Karpas-422 (cell line): Measurements from ENCODE around the gene ATP6V1F. TPM values are rescaled to one million over a fixed set of nuclear protein-coding genes. Genes with fewer than 3 reads are reported as not detected.

ENCODE experiments used
- DNase-seq: peaks from one replicate; pipeline ENCODE4 v3.0.0-alpha.2; 2015
- H2AFZ ChIP-seq: fragments of 200-600 bp; sonication (generic); 2 replicates; pipeline ENCODE4 v1.6.1; 2014; ENCODE audit warnings: antibody characterized with exemption, low read length, mixed read lengths
- H3K27ac ChIP-seq: fragments of 200-600 bp; sonication (generic); 2 replicates; pipeline ENCODE4 v1.5.1; 2014; ENCODE audit warnings: mild to moderate bottlenecking, low read length, moderate library complexity
- H3K27me3 ChIP-seq: fragments of 200-600 bp; sonication (generic); 2 replicates; pipeline ENCODE4 v1.6.1; 2014; ENCODE audit warnings: low read length, mixed read lengths
- H3K36me3 ChIP-seq: fragments of 200-600 bp; sonication (generic); 2 replicates; pipeline ENCODE4 v1.6.1; 2014; ENCODE audit warnings: low read length, mixed read lengths; ENCODE audit not compliant: insufficient read depth
- H3K4me1 ChIP-seq: fragments of 200-600 bp; sonication (generic); 2 replicates; pipeline ENCODE4 v1.6.1; 2014; ENCODE audit warnings: mild to moderate bottlenecking, low read length, mixed read lengths
- H3K4me2 ChIP-seq: fragments of 200-600 bp; sonication (generic); 2 replicates; pipeline ENCODE4 v1.6.1; 2014; ENCODE audit warnings: low read length, low read depth, mild to moderate bottlenecking; ENCODE audit not compliant: poor library complexity, severe bottlenecking
- H3K4me3 ChIP-seq: fragments of 200-600 bp; sonication (generic); 2 replicates; pipeline ENCODE4 v1.5.1; 2014; ENCODE audit warnings: mild to moderate bottlenecking, antibody characterized with exemption, low read length, mixed read lengths
- H3K79me2 ChIP-seq: fragments of 200-600 bp; sonication (generic); 2 replicates; pipeline ENCODE4 v1.6.1; 2014; ENCODE audit warnings: mild to moderate bottlenecking, low read length, mixed read lengths
- H3K9ac ChIP-seq: fragments of 200-600 bp; sonication (generic); 2 replicates; pipeline ENCODE4 v1.6.0; 2014; ENCODE audit warnings: low read length
- H3K9me2 ChIP-seq: fragments of 200-600 bp; sonication (generic), shearing (Covaris generic); replicated peaks from 2 replicates; pipeline ENCODE4 v1.6.0; 2014; ENCODE audit warnings: mild to moderate bottlenecking, low read length, moderate library complexity; ENCODE audit not compliant: insufficient read depth
- H3K9me3 ChIP-seq: fragments of 300-700, 200-600 bp; sonication (generic); 2 replicates; pipeline ENCODE4 v1.6.1; 2014; ENCODE audit warnings: low read length, mixed read lengths
- H4K20me1 ChIP-seq: fragments of 200-600 bp; sonication (generic); 2 replicates; pipeline ENCODE4 v1.6.1; 2014; ENCODE audit warnings: mild to moderate bottlenecking, antibody characterized with exemption, low read length, low read depth; ENCODE audit not compliant: insufficient read depth
- total RNA-seq: library from RNA; depleted of rRNA; stranded (reverse); fragments of >200 nt; shearing (Covaris generic); gene quantifications from 2 replicates; pipeline ENCODE4 v1.2.3, GENCODE V29; 2014; ENCODE audit warnings: low replicate concordance

Gene ATP6V1F
- total RNA-seq, 1 experiment from 2014 or later, result 208 TPM

GRCh38 chr7:128868624-128869137 lies 6.0 kb downstream of the ATP6V1F start:
- no peak overlapping the region for H3K4me2 ChIP-seq
- no peak overlapping the region for H3K9ac ChIP-seq

GRCh38 chr7:128869138-128869943 lies 6.7 kb downstream of the ATP6V1F start:
- H3K36me3 ChIP-seq, result 0 out of 2 replicates have a peak, but pooled peaks cover 6% of the 10 kb centered on the region
- no peaks in the 10 kb centered on the region for H4K20me1 ChIP-seq
- no peak overlapping the region for H3K9ac ChIP-seq
- H3K79me2 ChIP-seq, result peaks cover 12% of the 10 kb centered on the region
- no peak overlapping the region for H3K27ac ChIP-seq
- H3K4me3 ChIP-seq, result no peak overlapping the region
- H2AFZ ChIP-seq, result no peak overlapping the region
- no peaks in the 10 kb centered on the region for H3K9me3 ChIP-seq
- peaks cover 13% of the 10 kb centered on the region for H3K4me1 ChIP-seq
- DNase-seq, result no peak
- no peak overlapping the region for H3K4me2 ChIP-seq
- H3K9me2 ChIP-seq, result no peaks in the 10 kb centered on the region
- no peaks in the 10 kb centered on the region for H3K27me3 ChIP-seq

More at GRCh38 chr7:128868624-128869137, 6.0 kb downstream of the ATP6V1F start:
- Histone ChIP-seq H2AFZ (no peak overlapping the region), H3K4me1 (peaks cover 20% of the 10 kb centered on the region), H3K36me3 (0 out of 2 replicates have a peak, but pooled peaks cover 6% of the 10 kb centered on the region), H3K27me3 (no peaks in the 10 kb centered on the region), H3K27ac (no peak overlapping the region), H4K20me1 (peaks cover 3% of the 10 kb centered on the region; the same call in 1 of the 2 replicates), H3K9me3 (no peaks in the 10 kb centered on the region), H3K79me2 (peaks cover 19% of the 10 kb centered on the region), H3K4me3 (no peak overlapping the region), H3K9me2 (no peaks in the 10 kb centered on the region)
- no peak for DNase-seq

- Histone ChIP-seq H2AFZ (no peak overlapping the region), H3K4me3 (no peak overlapping the region), H3K9ac (no peak overlapping the region), H3K4me2 (no peak overlapping the region), H3K9me3 (no peaks in the 10 kb centered on the region), H4K20me1 (no peaks in the 10 kb centered on the region), H3K79me2 (peaks cover 6% of the 10 kb centered on the region), H3K27ac (no peak overlapping the region), H3K36me3 (0 out of 2 replicates have a peak, but pooled peaks cover 6% of the 10 kb centered on the region), H3K4me1 (peaks cover 12% of the 10 kb centered on the region), H3K27me3 (no peaks in the 10 kb centered on the region), H3K9me2 (no peaks in the 10 kb centered on the region)
- DNase-seq, result no peak
Measured at GRCh38 chr7:128869944-128870285, 7.3 kb downstream of the ATP6V1F start.

- H3K4me3 ChIP-seq, result no peak overlapping the region
- H3K4me2 ChIP-seq, result no peak overlapping the region
- DNase-seq, result no peak
- no peaks in the 10 kb centered on the region for H3K9me2 ChIP-seq
- no peak overlapping the region for H2AFZ ChIP-seq
- H3K9me3 ChIP-seq, result no peaks in the 10 kb centered on the region
- H3K27me3 ChIP-seq, result no peaks in the 10 kb centered on the region
- no peaks in the 10 kb centered on the region for H4K20me1 ChIP-seq
- H3K36me3 ChIP-seq, result no peaks in the 10 kb centered on the region
- peak overlapping the region; percentile 58 for H3K27ac ChIP-seq
- no peaks in the 10 kb centered on the region for H3K79me2 ChIP-seq
- H3K4me1 ChIP-seq, result peaks cover 12% of the 10 kb centered on the region
- H3K9ac ChIP-seq, result no peak overlapping the region
Measured at GRCh38 chr7:128871050-128871449, 8.4 kb downstream of the ATP6V1F start.

GRCh38 chr7:128872394-128872824 lies 9.8 kb downstream of the ATP6V1F start:
- no peaks in the 10 kb centered on the region for H3K79me2 ChIP-seq
- no peaks in the 10 kb centered on the region for H3K36me3 ChIP-seq
- H3K27me3 ChIP-seq, result no peaks in the 10 kb centered on the region
- H3K9me3 ChIP-seq, result no peaks in the 10 kb centered on the region
- no peaks in the 10 kb centered on the region for H4K20me1 ChIP-seq
- H3K27ac ChIP-seq, result no peak overlapping the region
- H3K4me3 ChIP-seq, result no peak overlapping the region
- H3K4me1 ChIP-seq, result peaks cover 12% of the 10 kb centered on the region
- no peak overlapping the region for H3K4me2 ChIP-seq
- H3K9me2 ChIP-seq, result no peaks in the 10 kb centered on the region
- H2AFZ ChIP-seq, result no peak overlapping the region
- no peak for DNase-seq
- no peak overlapping the region for H3K9ac ChIP-seq

GRCh38 chr7:128873234-128873633 lies 10.6 kb downstream of the ATP6V1F start:
- no peak overlapping the region for H3K27ac ChIP-seq
- no peaks in the 10 kb centered on the region for H3K27me3 ChIP-seq
- no peak for DNase-seq
- H3K4me3 ChIP-seq, result no peak overlapping the region
- H2AFZ ChIP-seq, result no peak overlapping the region
- no peaks in the 10 kb centered on the region for H3K36me3 ChIP-seq
- no peaks in the 10 kb centered on the region for H3K9me2 ChIP-seq
- no peaks in the 10 kb centered on the region for H4K20me1 ChIP-seq
- no peak overlapping the region for H3K9ac ChIP-seq
- peaks cover 12% of the 10 kb centered on the region for H3K4me1 ChIP-seq
- no peak overlapping the region for H3K4me2 ChIP-seq
- no peaks in the 10 kb centered on the region for H3K9me3 ChIP-seq
- no peaks in the 10 kb centered on the region for H3K79me2 ChIP-seq

- Histone ChIP-seq H3K9me2 (no peaks in the 10 kb centered on the region), H3K9me3 (no peaks in the 10 kb centered on the region), H3K4me3 (no peak overlapping the region), H3K27ac (no peak overlapping the region), H3K27me3 (no peaks in the 10 kb centered on the region), H3K4me2 (no peak overlapping the region), H4K20me1 (no peaks in the 10 kb centered on the region), H2AFZ (no peak overlapping the region), H3K4me1 (peaks cover 12% of the 10 kb centered on the region), H3K79me2 (no peaks in the 10 kb centered on the region), H3K36me3 (no peaks in the 10 kb centered on the region), H3K9ac (no peak overlapping the region)
- no peak for DNase-seq
Measured at GRCh38 chr7:128874140-128875031, 11.7 kb downstream of the ATP6V1F start.

- no peaks in the 10 kb centered on the region for H3K9me2 ChIP-seq
- H3K27me3 ChIP-seq, result no peaks in the 10 kb centered on the region
- H3K9ac ChIP-seq, result no peak overlapping the region
- H3K79me2 ChIP-seq, result no peaks in the 10 kb centered on the region
- H3K36me3 ChIP-seq, result no peaks in the 10 kb centered on the region
- H2AFZ ChIP-seq, result no peak overlapping the region
- no peak overlapping the region for H3K27ac ChIP-seq
- no peak for DNase-seq
- H3K9me3 ChIP-seq, result no peaks in the 10 kb centered on the region
- H4K20me1 ChIP-seq, result no peaks in the 10 kb centered on the region
- H3K4me3 ChIP-seq, result no peak overlapping the region
- H3K4me1 ChIP-seq, result peaks cover 9% of the 10 kb centered on the region
- no peak overlapping the region for H3K4me2 ChIP-seq
Measured at GRCh38 chr7:128875523-128875948, 12.9 kb downstream of the ATP6V1F start.
